GM23338 (cell line): ENCODE data around the gene TGIF2. TPM values are rescaled to one million over a fixed set of nuclear protein-coding genes. Genes with fewer than 3 reads are reported as not detected.
A peak's percentile ranks its signal among the peaks of the same experiment; 100 is the strongest.
"Not testable (repeated sequence)": the region's sequence is repeated elsewhere in the genome, so short reads cannot be mapped to it uniquely, and the experiment has no call there.

Experiments
- ATAC-seq: fragments of 200-7000 bp; cut with Tn5 transposase; 3 replicates; pipeline ENCODE4 v1.9.1; 2020
- DNase-seq: peaks from one replicate; pipeline ENCODE4 v3.0.0-alpha.2; 2015; ENCODE audit warnings: low spot score
- H2AFZ ChIP-seq: fragments of 200-600 bp; sonication (generic); 2 replicates; pipeline ENCODE4 v1.8.0; 2016; ENCODE audit warnings: antibody characterized with exemption, mild to moderate bottlenecking, moderate library complexity
- H3F3A ChIP-seq: fragments of 200-600 bp; sonication (generic); replicated peaks from 2 replicates; pipeline ENCODE4 v1.8.0; 2017; ENCODE audit warnings: antibody characterized with exemption, mixed run types, low read depth
- H3K27ac ChIP-seq: fragments of 200-600 bp; sonication (generic); 2 replicates; pipeline ENCODE4 v1.6.1; 2016; ENCODE audit warnings: low read depth
- H3K27me3 ChIP-seq: fragments of 200-600 bp; sonication (generic); 2 replicates; pipeline ENCODE4 v1.8.0; 2016; ENCODE audit warnings: mild to moderate bottlenecking, mixed run types, moderate library complexity; ENCODE audit not compliant: insufficient read depth
- H3K36me3 ChIP-seq: fragments of 200-600 bp; sonication (generic); 2 replicates; pipeline ENCODE4 v1.8.0; 2016; ENCODE audit warnings: mild to moderate bottlenecking; ENCODE audit not compliant: insufficient read depth
- H3K4me1 ChIP-seq: fragments of 200-600 bp; sonication (generic); 2 replicates; pipeline ENCODE4 v1.8.0; 2016; ENCODE audit warnings: mild to moderate bottlenecking, moderate library complexity; ENCODE audit not compliant: insufficient read depth
- H3K4me2 ChIP-seq: fragments of 200-600 bp; sonication (generic); 2 replicates; pipeline ENCODE4 v1.7.1; 2017; ENCODE audit warnings: mixed run types
- H3K4me3 ChIP-seq: fragments of 200-600 bp; sonication (generic); 2 replicates; pipeline ENCODE4 v1.6.1; 2016; ENCODE audit warnings: mixed run types
- H3K79me2 ChIP-seq: fragments of 200-600 bp; sonication (generic); replicated peaks from 2 replicates; pipeline ENCODE4 v1.8.0; 2017; ENCODE audit warnings: mild to moderate bottlenecking; ENCODE audit not compliant: insufficient read depth
- H3K9me2 ChIP-seq: fragments of 200-600 bp; sonication (generic); 2 replicates; pipeline ENCODE4 v1.8.0; 2017; ENCODE audit not compliant: insufficient read depth
- H4K20me1 ChIP-seq: fragments of 200-600 bp; sonication (generic); replicated peaks from 2 replicates; pipeline ENCODE4 v1.8.0; 2017; ENCODE audit warnings: mild to moderate bottlenecking; ENCODE audit not compliant: insufficient read depth
- H3K27ac Mint-ChIP-seq: 2 replicates; pipeline ENCODE4 v1.8.0; 2020; ENCODE audit warnings: inconsistent platforms, mild to moderate bottlenecking, moderate library complexity, mixed read lengths
- H3K27me3 Mint-ChIP-seq: 3 replicates; pipeline ENCODE4 v1.8.0; 2022; ENCODE audit warnings: low read depth, mild to moderate bottlenecking, moderate library complexity, mixed read lengths, inconsistent platforms; ENCODE audit not compliant: insufficient read depth, poor library complexity
- H3K36me3 Mint-ChIP-seq: 3 replicates; pipeline ENCODE4 v1.8.0; 2021; ENCODE audit warnings: low read depth, mild to moderate bottlenecking, inconsistent platforms, moderate library complexity, mixed read lengths
- H3K4me1 Mint-ChIP-seq: 3 replicates; pipeline ENCODE4 v1.8.0; 2020; ENCODE audit warnings: mild to moderate bottlenecking, inconsistent platforms, mixed read lengths
- H3K4me3 Mint-ChIP-seq: 3 replicates; pipeline ENCODE4 v1.8.0; 2021; ENCODE audit warnings: moderate library complexity, mild to moderate bottlenecking, inconsistent platforms, mixed read lengths
- H3K9me3 Mint-ChIP-seq: 3 replicates; pipeline ENCODE4 v1.8.0; 2020; ENCODE audit warnings: moderate library complexity, mild to moderate bottlenecking, inconsistent platforms, mixed read lengths
- CREB1 ChIP-seq: fragments of 250-450 bp; sonication (Bioruptor Pico); IDR thresholded peaks from 2 replicates; pipeline ENCODE4 v1.5.0; 2020; ENCODE audit warnings: low read depth, mild to moderate bottlenecking, moderate library complexity
- CTCF ChIP-seq, 2 experiments: fragments of 200-600 bp in 1 of 2; sonication (generic) in 1 of 2; conservative IDR thresholded peaks; 2 replicates each; pipeline versions ENCODE4 v1.5.1 to v1.6.1; 2016 to 2017; ENCODE audit warnings: antibody characterized with exemption in 2 of 2, low read depth in 2 of 2, mild to moderate bottlenecking in 2 of 2, moderate library complexity in 1 of 2
- EZH2phosphoT487 ChIP-seq: fragments of 200-600 bp; sonication (generic); IDR thresholded peaks from one replicate; pipeline ENCODE4 v1.8.1; 2018; ENCODE audit warnings: antibody characterized with exemption; ENCODE audit not compliant: unreplicated experiment
- JUNB ChIP-seq: IDR thresholded peaks from one replicate; pipeline ENCODE4 v1.6.1; 2016; ENCODE audit warnings: antibody characterized with exemption; ENCODE audit not compliant: unreplicated experiment
- NANOG ChIP-seq: IDR thresholded peaks from 2 replicates; pipeline ENCODE4 v1.6.1; 2016; ENCODE audit warnings: antibody characterized with exemption, borderline replicate concordance
- STAT1 ChIP-seq: IDR thresholded peaks from one replicate; pipeline ENCODE4 v1.6.1; 2016; ENCODE audit warnings: antibody characterized with exemption; ENCODE audit not compliant: unreplicated experiment
- polyA plus RNA-seq: library from polyadenylated mRNA; unstranded; fragments of >200 nt; fragmentation: Nextera tagmentation; extraction: Ambion mirVana; gene quantifications from 2 replicates; pipeline ENCODE4 v1.2.1, GENCODE V29; 2016
- total RNA-seq: library from RNA; depleted of rRNA; stranded (reverse); fragments of >200 nt; shearing (Covaris generic); gene quantifications from 2 replicates; pipeline ENCODE4 v1.2.3, GENCODE V29; 2014
- TF ChIP-seq, protein P1 (sequence below): IDR thresholded peaks from 2 replicates; pipeline ENCODE4 v1.6.1; 2016; ENCODE audit warnings: antibody characterized with exemption

The TGIF2 gene
- total and polyA plus RNA-seq, 2 experiments from 2014 or later = 47.6 to 63.2 TPM

DNA sequence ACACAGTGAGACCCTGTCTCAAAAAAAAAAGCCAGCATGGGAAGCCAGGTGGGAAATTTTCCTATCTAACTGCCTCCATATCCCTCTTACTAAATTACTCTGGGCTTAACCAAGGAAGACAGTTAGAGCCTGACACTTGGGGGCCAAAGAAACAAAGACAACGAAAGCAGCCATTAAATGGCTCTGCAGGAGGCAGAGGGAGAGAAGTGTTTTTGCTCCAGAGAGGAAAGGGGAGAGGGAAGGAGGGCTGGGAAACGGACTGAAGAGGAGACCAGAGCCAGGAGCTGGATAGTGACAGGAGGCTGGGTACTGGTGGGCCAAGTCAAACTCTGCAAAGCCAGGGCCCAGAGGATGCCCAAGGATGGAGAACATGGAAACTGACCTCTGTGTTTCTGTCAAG is 10.7 kb upstream of the TGIF2 start:
- peak; percentile 90 for ATAC-seq
- peaks cover 2% of the 10 kb centered on the region; the same call in 1 of the 2 replicates for H3K9me2 ChIP-seq
- peaks cover 30% of the 10 kb centered on the region for H3K36me3 Mint-ChIP-seq
- peak overlapping the region; percentile 35; the same call in 2 of the 3 replicates for H3K4me3 Mint-ChIP-seq
- H3K4me2 ChIP-seq = peak overlapping the region; percentile 67
- no peaks in the 10 kb centered on the region for H3K36me3 ChIP-seq
- no peak overlapping the region for H2AFZ ChIP-seq
- peaks cover 14% of the 10 kb centered on the region for H3K4me1 ChIP-seq
- peaks cover 5% of the 10 kb centered on the region; the same call in 1 of the 2 replicates for H3F3A ChIP-seq
- no peak for TF ChIP-seq STAT1
- TF ChIP-seq, protein P1, sequence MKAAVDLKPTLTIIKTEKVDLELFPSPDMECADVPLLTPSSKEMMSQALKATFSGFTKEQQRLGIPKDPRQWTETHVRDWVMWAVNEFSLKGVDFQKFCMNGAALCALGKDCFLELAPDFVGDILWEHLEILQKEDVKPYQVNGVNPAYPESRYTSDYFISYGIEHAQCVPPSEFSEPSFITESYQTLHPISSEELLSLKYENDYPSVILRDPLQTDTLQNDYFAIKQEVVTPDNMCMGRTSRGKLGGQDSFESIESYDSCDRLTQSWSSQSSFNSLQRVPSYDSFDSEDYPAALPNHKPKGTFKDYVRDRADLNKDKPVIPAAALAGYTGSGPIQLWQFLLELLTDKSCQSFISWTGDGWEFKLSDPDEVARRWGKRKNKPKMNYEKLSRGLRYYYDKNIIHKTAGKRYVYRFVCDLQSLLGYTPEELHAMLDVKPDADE = no peak
- TF ChIP-seq CREB1 = peak; percentile 35; the same call in 1 of the 2 replicates
- H4K20me1 ChIP-seq = no peaks in the 10 kb centered on the region
- H3K27me3 ChIP-seq = no peaks in the 10 kb centered on the region
- H3K4me3 ChIP-seq = no peak overlapping the region
- H3K27me3 Mint-ChIP-seq = peaks cover 3% of the 10 kb centered on the region
- peak; percentile 58 for DNase-seq
- H3K27ac ChIP-seq = 0 out of 2 replicates have a peak overlapping the region, but pooled peaks have one; percentile 45
- peaks cover 15% of the 10 kb centered on the region for H3K9me3 Mint-ChIP-seq
- peaks cover 26% of the 10 kb centered on the region for H3K79me2 ChIP-seq
- H3K4me1 Mint-ChIP-seq = peaks cover 18% of the 10 kb centered on the region
- H3K27ac Mint-ChIP-seq = peak overlapping the region; percentile 54; the same call in 1 of the 2 replicates

DNA sequence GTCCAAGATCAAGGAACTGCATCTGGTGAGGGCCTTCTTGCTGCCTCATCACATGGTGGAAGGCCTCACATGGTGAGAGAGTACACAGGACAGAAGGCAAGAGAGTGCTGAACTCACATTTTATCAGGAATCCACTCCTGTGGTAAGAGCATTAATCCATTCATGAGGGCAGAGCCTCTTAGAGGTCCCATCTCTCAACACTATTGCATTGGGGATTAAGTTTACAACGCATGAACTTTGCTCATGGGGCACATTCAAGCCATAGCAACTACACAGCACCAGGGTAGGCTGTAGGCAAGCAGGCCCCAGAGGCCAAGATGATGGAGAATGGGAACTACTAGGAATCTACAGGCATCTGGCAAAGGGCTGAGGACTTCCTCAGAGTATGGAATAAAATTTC is 10.0 kb upstream of the TGIF2 start:
- H3K27me3 ChIP-seq = no peaks in the 10 kb centered on the region
- peaks cover 5% of the 10 kb centered on the region; the same call in 1 of the 2 replicates for H3F3A ChIP-seq
- Mint-ChIP-seq H3K9me3 (peaks cover 15% of the 10 kb centered on the region), H3K36me3 (peaks cover 30% of the 10 kb centered on the region), H3K27ac (no peak overlapping the region), H3K4me3 (no peak overlapping the region; the same call in 2 of the 3 replicates), H3K27me3 (peaks cover 3% of the 10 kb centered on the region), H3K4me1 (peaks cover 18% of the 10 kb centered on the region)
- H4K20me1 ChIP-seq = no peaks in the 10 kb centered on the region
- no peaks in the 10 kb centered on the region for H3K36me3 ChIP-seq
- ATAC-seq (no peak), DNase-seq (no peak)
- H3K79me2 ChIP-seq = peaks cover 26% of the 10 kb centered on the region
- peaks cover 2% of the 10 kb centered on the region; the same call in 1 of the 2 replicates for H3K9me2 ChIP-seq
- peak overlapping the region; percentile 67 for H3K4me2 ChIP-seq
- H2AFZ ChIP-seq = no peak overlapping the region
- H3K27ac ChIP-seq = 0 out of 2 replicates have a peak overlapping the region, but pooled peaks have one; percentile 45
- peaks cover 14% of the 10 kb centered on the region for H3K4me1 ChIP-seq
- H3K4me3 ChIP-seq = no peak overlapping the region
- TF ChIP-seq EZH2phosphoT487 = no peak
- TF ChIP-seq NANOG = no peak
- TF ChIP-seq JUNB = no peak
- TF ChIP-seq CTCF (conservative IDR thresholded peaks at IDR 0.05; ENCODE audit: low read depth in 2 of 2) = no peak
- TF ChIP-seq, protein P1 = no peak
- TF ChIP-seq STAT1 = no peak

DNA sequence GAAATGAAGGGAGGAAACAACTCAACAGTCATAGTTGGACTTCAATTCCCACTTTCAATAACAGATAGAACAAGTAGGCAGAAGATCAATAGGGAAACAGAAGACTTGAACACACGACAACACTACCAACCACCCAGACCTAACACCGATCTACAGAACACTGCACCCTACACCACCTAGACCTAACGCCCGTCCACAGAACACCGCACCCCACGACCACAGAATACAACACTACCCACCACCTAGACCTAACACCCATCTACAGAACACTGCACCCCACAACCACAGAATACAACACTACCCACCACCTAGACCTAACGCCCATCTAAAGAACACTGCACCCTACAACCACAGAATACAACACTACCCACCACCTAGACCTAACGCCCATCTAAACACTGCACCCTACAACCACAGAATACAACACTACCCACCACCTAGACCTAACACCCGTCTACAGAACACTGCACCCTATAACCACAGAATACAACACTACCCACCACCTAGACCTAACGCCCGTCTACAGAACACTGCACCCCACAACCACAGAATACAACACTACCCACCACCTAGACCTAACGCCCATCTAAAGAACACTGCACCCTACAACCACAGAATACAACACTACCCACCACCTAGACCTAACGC is 9.2 kb upstream of the TGIF2 start:
- H4K20me1 ChIP-seq, H3K36me3 ChIP-seq, DNase-seq, H3K4me2 ChIP-seq, H3K27ac ChIP-seq, H3K9me2 ChIP-seq, H2AFZ ChIP-seq, H3K4me3 Mint-ChIP-seq, ATAC-seq, H3F3A ChIP-seq, H3K27me3 Mint-ChIP-seq, H3K27me3 ChIP-seq, H3K4me3 ChIP-seq, H3K27ac Mint-ChIP-seq: not testable (repeated sequence)
- Histone ChIP-seq H3K4me1 (peaks cover 14% of the 10 kb centered on the region), H3K79me2 (peaks cover 29% of the 10 kb centered on the region)
- Mint-ChIP-seq H3K9me3 (peaks cover 13% of the 10 kb centered on the region), H3K36me3 (peaks cover 30% of the 10 kb centered on the region), H3K4me1 (peaks cover 18% of the 10 kb centered on the region)

DNA sequence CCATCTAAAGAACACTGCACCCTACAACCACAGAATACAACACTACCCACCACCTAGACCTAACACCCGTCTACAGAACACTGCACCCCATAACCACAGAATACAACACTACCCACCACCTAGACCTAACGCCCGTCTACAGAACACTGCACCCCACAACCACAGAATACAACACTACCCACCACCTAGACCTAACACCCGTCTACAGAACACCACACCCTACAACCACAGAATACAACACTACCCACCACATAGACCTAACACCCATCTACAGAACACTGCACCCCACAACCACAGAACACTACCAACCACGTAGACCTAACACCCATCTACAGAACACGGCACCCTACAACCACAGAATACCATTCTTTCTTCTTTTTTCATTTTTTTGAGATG is 8.7 kb upstream of the TGIF2 start:
- not testable (repeated sequence) for H3K9me2 ChIP-seq, H3K27ac Mint-ChIP-seq, H4K20me1 ChIP-seq, H2AFZ ChIP-seq, H3K36me3 ChIP-seq, H3K4me3 Mint-ChIP-seq, H3K27me3 Mint-ChIP-seq, H3K4me3 ChIP-seq, DNase-seq, ATAC-seq, H3K4me2 ChIP-seq, H3K27ac ChIP-seq, H3K27me3 ChIP-seq, H3F3A ChIP-seq
- H3K79me2 ChIP-seq = peaks cover 31% of the 10 kb centered on the region
- peaks cover 17% of the 10 kb centered on the region for H3K4me1 ChIP-seq
- peaks cover 12% of the 10 kb centered on the region for H3K9me3 Mint-ChIP-seq
- peaks cover 33% of the 10 kb centered on the region for H3K36me3 Mint-ChIP-seq
- peaks cover 23% of the 10 kb centered on the region for H3K4me1 Mint-ChIP-seq
